ENCODE data around the gene ADAMTS2. TPM values are rescaled to one million over a fixed set of nuclear protein-coding genes. Genes with fewer than 3 reads are reported as not detected.

Gene ADAMTS2
- total RNA-seq, 1 donor from 2014 or later, result not detected

GRCh38 chr5:179230061-179230461 lies 115.2 kb downstream of the ADAMTS2 start:
- no peak for ATAC-seq (ENCODE audit: low read depth)
- no peak for DNase-seq
- ChIA-PET CTCF (no interaction called here), POLR2A (no interaction called here)
- no peak for TF ChIP-seq CTCF (IDR thresholded peaks at IDR 0.05)
- Mint-ChIP-seq H3K9me3 (peaks cover under 1% of the 10 kb centered on the region), H3K36me3 (ENCODE audit: low read depth) (no peaks in the 10 kb centered on the region), H3K4me3 (no peak overlapping the region), H3K4me1 (no peaks in the 10 kb centered on the region), H3K27ac (no peak overlapping the region), H3K27me3 (peaks cover 7% of the 10 kb centered on the region)
- intact Hi-C loops (cut with micrococcal nuclease), result no loop called here

GRCh38 chr5:179229331-179229831 lies 115.9 kb downstream of the ADAMTS2 start:
- no peaks in the 10 kb centered on the region for H3K36me3 Mint-ChIP-seq (ENCODE audit: low read depth)
- peaks cover 6% of the 10 kb centered on the region for H3K9me3 Mint-ChIP-seq
- CTCF ChIA-PET, result no interaction called here
- H3K4me3 Mint-ChIP-seq, result no peak overlapping the region
- peaks cover 1% of the 10 kb centered on the region for H3K27me3 Mint-ChIP-seq
- ATAC-seq (ENCODE audit: low read depth), result no peak
- no peak for TF ChIP-seq CTCF (IDR thresholded peaks at IDR 0.05)
- H3K27ac Mint-ChIP-seq, result no peak overlapping the region
- H3K4me1 Mint-ChIP-seq, result no peaks in the 10 kb centered on the region
- intact Hi-C loops (cut with micrococcal nuclease), result no loop called here
- DNase-seq, result no peak
- POLR2A ChIA-PET, result no interaction called here

DNA sequence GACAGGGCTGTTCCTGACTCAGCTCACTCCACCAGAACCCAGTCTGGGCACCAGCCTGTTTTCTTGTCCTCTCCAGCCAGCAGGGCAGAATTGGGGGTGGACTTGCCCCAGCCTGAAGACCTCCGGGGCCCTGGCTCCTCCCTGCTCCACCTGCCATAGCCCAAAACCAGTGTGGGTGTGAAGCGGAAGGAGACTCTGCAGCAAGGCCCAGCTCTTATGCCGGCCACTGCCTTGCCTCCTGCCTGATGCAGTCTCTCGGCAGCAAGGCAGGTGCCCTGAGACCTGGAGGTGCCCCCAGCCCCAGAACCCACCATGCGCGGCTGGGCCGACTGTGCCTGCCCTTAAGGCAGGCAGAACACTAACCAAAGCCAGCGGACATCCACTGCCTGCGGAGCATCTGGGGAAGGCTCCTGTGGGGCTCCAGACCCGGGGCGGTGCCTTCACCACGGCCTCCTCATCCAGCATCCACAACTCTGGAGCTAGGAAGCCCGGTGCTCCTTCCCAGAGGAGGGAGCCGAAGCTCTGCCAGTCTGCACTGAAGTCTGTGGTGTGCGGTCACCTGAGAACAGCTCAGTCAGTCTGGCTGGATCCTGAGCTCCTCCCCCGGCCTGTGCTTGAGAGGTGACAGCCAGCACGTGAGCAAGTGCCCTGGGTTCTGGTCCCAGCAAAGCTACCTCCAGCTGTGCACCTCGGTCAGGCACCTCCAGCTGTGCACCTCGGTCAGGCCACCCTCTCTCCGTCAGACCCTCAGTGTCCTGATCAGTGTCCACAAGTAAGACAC lies 116.7 kb downstream of the ADAMTS2 start:
- no peak overlapping the region for H3K27ac Mint-ChIP-seq
- ChIA-PET POLR2A (no interaction called here), CTCF (no interaction called here)
- no peaks in the 10 kb centered on the region for H3K4me1 Mint-ChIP-seq
- no peak overlapping the region for H3K4me3 Mint-ChIP-seq
- no peaks in the 10 kb centered on the region for H3K36me3 Mint-ChIP-seq (ENCODE audit: low read depth)
- peaks cover 1% of the 10 kb centered on the region for H3K27me3 Mint-ChIP-seq
- no peak for ATAC-seq (ENCODE audit: low read depth)
- DNase-seq, result no peak
- peaks cover 6% of the 10 kb centered on the region for H3K9me3 Mint-ChIP-seq
- TF ChIP-seq CTCF (IDR thresholded peaks at IDR 0.05), result no peak
- intact Hi-C loops (cut with micrococcal nuclease), result no loop called here

- no peak for DNase-seq
- H3K27ac Mint-ChIP-seq, result no peak overlapping the region
These were observed 117.5 kb downstream of the ADAMTS2 start for GRCh38 chr5:179227580-179228311.

More at GRCh38 chr5:179227580-179228311, 117.5 kb downstream of the ADAMTS2 start:
- Mint-ChIP-seq H3K9me3 (peaks cover 12% of the 10 kb centered on the region), H3K4me1 (no peaks in the 10 kb centered on the region), H3K27me3 (peaks cover 1% of the 10 kb centered on the region), H3K4me3 (no peak overlapping the region), H3K36me3 (ENCODE audit: low read depth) (no peaks in the 10 kb centered on the region)
- no peak for ATAC-seq (ENCODE audit: low read depth)
- ChIA-PET POLR2A (no interaction called here), CTCF (no interaction called here)
- TF ChIP-seq CTCF (IDR thresholded peaks at IDR 0.05), result no peak
- intact Hi-C loops (cut with micrococcal nuclease), result no loop called here

Data from activated B cell treated with CpG ODN at 0.5 μM for 24 hours (primary cell).